GM12864 (cell line): ENCODE measurements around the gene OPCML.

Experiments
- DNase-seq: peaks from one replicate; pipeline ENCODE4 v3.0.0-alpha.2; 2011; ENCODE audit warnings: low read depth
- H3K4me3 ChIP-seq: 2 replicates; pipeline ENCODE4 v1.5.1; 2011; ENCODE audit warnings: mild to moderate bottlenecking, low read depth, low read length, control low read depth
- CTCF ChIP-seq: IDR thresholded peaks from 2 replicates; pipeline ENCODE4 v1.5.1; 2011; ENCODE audit warnings: low read depth, mild to moderate bottlenecking, moderate library complexity, low read length, control low read depth, inconsistent platforms; ENCODE audit errors: missing control alignments

The OPCML gene

GRCh38 chr11:132528181-132528580, 1004.1 kb downstream of the OPCML start:
- no peak for DNase-seq
- H3K4me3 ChIP-seq: no peak overlapping the region
- no peak for TF ChIP-seq CTCF

GRCh38 chr11:132523929-132524328, 1008.4 kb downstream of the OPCML start:
- no peak for DNase-seq
- H3K4me3 ChIP-seq: no peak overlapping the region
- TF ChIP-seq CTCF: peak; percentile 12

GRCh38 chr11:132520199-132520598, 1012.1 kb downstream of the OPCML start:
- no peak for TF ChIP-seq CTCF
- DNase-seq: no peak

GRCh38 chr11:132519241-132519815, 1013.0 kb downstream of the OPCML start:
- H3K4me3 ChIP-seq: no peak overlapping the region
- DNase-seq: no peak
- TF ChIP-seq CTCF: no peak

More at GRCh38 chr11:132520199-132520598, 1012.1 kb downstream of the OPCML start:
- no peak overlapping the region for H3K4me3 ChIP-seq

GRCh38 chr11:132504501-132505041, 1027.7 kb downstream of the OPCML start:
- H3K4me3 ChIP-seq: no peak overlapping the region
- no peak for TF ChIP-seq CTCF
- DNase-seq: no peak

- no peak for TF ChIP-seq CTCF
- no peak for DNase-seq
These were observed 1030.9 kb downstream of the OPCML start for GRCh38 chr11:132501356-132501755.

GRCh38 chr11:132499661-132500060, 1032.6 kb downstream of the OPCML start:
- DNase-seq: no peak
- no peak overlapping the region for H3K4me3 ChIP-seq
- no peak for TF ChIP-seq CTCF

More at GRCh38 chr11:132501356-132501755, 1030.9 kb downstream of the OPCML start:
- no peak overlapping the region for H3K4me3 ChIP-seq
